ENCODE measurements around the gene GRPEL2.

DNA sequence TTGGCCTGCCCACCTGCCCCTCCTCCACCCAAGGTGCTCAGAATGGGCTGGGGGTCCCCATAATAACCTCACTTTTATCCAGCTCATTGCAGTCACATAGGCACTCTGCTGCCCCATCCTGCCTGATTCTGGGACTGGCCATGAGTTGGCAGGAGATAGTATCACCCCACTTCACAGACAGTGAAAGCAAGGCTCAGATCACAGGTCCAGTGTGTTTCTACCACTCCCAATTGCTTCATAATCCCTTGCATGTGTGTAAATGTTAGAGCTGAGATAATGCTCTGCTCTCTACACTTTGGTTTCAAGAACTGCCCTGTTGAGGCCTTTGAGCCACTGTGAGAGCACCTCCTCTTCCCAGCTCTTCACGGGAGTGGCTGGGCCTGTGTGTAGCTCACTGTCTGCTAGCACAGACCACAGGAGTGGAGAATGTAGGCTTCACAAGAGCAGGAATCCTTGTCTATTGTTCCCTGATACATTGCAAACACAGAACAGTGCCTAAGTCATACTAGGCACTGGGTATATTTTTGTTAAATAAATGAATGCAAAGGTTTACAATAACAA, 20.9 kb downstream of the GRPEL2 start:
- TF ChIP-seq, protein P1, sequence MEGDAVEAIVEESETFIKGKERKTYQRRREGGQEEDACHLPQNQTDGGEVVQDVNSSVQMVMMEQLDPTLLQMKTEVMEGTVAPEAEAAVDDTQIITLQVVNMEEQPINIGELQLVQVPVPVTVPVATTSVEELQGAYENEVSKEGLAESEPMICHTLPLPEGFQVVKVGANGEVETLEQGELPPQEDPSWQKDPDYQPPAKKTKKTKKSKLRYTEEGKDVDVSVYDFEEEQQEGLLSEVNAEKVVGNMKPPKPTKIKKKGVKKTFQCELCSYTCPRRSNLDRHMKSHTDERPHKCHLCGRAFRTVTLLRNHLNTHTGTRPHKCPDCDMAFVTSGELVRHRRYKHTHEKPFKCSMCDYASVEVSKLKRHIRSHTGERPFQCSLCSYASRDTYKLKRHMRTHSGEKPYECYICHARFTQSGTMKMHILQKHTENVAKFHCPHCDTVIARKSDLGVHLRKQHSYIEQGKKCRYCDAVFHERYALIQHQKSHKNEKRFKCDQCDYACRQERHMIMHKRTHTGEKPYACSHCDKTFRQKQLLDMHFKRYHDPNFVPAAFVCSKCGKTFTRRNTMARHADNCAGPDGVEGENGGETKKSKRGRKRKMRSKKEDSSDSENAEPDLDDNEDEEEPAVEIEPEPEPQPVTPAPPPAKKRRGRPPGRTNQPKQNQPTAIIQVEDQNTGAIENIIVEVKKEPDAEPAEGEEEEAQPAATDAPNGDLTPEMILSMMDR (IDR thresholded peaks at IDR 0.05) = no peak
- TF ChIP-seq EP300 (IDR thresholded peaks at IDR 0.05) (no peak), POLR2A (IDR thresholded peaks at IDR 0.05) (no peak)

Measured in ovary (tissue), 3 donors.